GM18499 (cell line): ENCODE measurements around the gene TAC1.
"Not testable (repeated sequence)": the region's sequence is repeated elsewhere in the genome, so short reads cannot be mapped to it uniquely, and the experiment has no call there.

Experiments used
- ATAC-seq: cut with Tn5 transposase; IDR thresholded peaks from one replicate; pipeline ENCODE4 v1.9.1; 2021; ENCODE audit warnings: moderate number of reproducible peaks; ENCODE audit not compliant: insufficient read depth, unreplicated experiment

The TAC1 gene

GRCh38 chr7:97731736-97732564 lies at the start of gene TAC1:
Gene TAC1, plus strand, starts transcription at chr7:97732086. Its CDS starts 527 bp downstream, at chr7:97732613.
- no peak for ATAC-seq

DNA sequence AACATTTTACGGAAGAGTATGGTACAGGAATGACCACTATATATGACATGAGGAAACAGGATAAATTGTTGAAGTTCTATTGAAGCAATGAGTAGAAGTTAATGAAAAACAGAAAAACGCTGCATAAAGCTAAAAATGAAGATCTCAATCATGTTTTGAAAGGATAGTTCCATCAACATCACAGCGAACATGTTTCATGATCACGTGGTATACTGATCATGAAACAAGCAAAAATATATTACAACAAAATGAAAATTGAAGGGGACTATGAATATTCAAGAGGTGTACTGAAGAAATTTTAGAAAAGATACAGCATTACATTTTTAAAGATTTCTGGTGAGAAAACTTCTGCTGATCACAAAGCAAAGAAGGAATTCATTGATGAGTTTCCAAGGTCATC lies 45.9 kb upstream of the TAC1 start:
- no peak for ATAC-seq

DNA sequence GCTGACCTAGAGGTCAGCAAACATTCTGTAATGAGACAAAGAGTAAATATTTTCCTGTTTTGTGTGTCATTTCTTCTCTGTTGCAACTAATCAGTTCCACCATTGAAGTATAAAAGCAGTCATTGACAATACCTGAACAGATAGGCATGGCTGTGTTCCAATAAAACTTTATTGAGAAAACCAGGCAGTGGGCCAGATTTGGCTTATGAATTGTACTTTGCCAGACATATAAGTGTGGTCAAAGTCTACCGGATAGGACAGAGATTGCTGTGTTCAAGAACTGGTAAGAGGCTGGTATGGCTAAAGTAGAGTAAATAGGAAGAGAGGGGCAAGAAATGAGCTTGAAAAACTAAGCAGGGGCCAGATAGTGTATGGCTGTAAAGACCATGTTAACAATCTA lies 38.3 kb upstream of the TAC1 start:
- ATAC-seq = no peak

- no peak for ATAC-seq
Observed at GRCh38 chr7:97694355-97694754, 37.5 kb upstream of the TAC1 start.

DNA sequence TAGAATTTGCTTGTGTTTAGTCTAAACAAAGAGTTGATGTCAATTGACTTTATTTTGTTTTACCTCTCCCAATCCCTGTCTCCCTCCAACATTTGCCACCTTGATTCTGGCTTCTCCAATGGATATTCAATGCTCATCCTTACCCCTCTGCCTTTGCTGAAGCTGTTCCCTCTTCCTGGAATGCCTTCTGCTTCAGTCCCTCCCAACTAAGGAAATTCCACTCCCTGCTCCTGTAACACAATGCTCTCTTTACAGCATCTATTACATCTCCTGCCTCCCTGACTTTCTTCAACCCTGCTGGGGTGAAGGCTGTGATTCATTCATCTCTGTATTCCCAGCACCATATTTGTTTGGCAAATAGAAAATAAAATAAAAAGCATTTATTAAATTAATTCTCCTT lies 34.5 kb upstream of the TAC1 start:
- ATAC-seq = no peak

- ATAC-seq = no peak
Observed at GRCh38 chr7:97722386-97722785, 9.5 kb upstream of the TAC1 start.

DNA sequence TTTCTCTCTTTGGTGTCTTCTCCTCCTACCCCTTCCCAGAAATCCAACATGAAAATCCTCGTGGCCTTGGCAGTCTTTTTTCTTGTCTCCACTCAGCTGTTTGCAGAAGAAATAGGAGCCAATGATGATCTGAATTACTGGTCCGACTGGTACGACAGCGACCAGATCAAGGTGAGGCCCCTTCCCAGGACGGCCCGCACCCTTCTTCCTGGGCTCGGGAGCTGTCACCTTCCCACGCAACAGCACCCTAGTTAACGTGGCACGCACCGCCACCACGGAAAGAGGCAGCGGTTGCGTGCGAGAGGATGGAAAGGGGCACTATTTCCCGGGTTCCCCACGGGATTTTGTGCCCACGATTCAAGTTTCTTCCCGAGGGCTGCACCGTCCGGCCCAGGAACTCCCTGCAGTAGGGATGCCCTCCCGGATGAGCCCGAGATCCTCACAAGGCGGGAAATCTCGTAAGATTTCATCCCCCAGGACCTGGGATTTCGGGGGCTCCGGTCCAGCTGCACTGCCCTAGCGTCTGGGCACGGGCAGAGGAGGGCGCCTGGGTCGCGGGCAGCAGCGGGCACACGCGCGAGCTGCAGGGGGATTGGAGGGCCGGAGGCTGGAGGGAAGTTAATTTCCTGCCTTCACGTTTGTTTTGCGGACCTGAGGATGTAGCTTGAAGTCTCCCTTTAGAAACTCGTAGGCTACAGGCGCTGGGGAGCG lies 834 bp downstream of the TAC1 start:
- no peak for ATAC-seq

GRCh38 chr7:97733276-97734161 lies 1.6 kb downstream of the TAC1 start:
- ATAC-seq = no peak

DNA sequence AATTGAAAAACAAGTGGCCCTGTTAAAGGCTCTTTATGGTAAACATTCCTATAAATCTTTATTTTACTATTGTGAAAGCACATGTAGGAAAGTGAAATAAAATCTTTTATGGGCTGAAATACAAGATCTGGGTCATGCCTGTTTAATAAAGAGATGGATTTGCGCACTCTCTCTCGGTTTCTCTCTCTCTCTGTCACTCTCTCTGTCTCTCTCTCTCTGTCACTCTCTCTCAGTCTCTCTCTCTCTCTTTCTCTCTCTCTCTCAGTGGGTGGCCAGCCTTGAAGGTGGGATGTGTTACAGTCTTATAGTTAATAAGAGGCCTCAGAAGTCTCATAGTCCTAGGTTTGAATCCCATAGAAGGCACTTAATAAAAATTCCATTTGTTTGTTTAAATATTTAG lies 2.4 kb downstream of the TAC1 start:
- no peak for ATAC-seq

DNA sequence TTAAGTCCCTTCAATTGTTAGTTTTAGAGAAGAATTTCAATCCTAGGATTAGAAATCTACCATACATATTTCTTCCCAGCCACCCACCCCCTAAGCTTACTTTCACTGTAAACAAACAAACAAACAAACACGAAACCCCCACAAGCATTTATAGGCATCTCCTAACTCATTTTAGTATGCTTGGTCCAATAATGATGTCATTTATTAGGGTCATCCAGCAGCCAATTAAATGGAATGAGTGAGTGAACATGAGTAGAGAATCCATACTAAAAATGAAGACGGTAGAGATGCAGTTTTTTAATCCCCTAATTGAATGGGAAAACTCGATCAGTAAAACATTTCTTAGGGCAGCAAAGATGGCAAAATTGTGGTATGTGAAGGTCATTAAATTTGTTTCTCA lies 3.2 kb downstream of the TAC1 start:
- no peak for ATAC-seq

GRCh38 chr7:97748482-97748881 lies 16.6 kb downstream of the TAC1 start:
- ATAC-seq = no peak

DNA sequence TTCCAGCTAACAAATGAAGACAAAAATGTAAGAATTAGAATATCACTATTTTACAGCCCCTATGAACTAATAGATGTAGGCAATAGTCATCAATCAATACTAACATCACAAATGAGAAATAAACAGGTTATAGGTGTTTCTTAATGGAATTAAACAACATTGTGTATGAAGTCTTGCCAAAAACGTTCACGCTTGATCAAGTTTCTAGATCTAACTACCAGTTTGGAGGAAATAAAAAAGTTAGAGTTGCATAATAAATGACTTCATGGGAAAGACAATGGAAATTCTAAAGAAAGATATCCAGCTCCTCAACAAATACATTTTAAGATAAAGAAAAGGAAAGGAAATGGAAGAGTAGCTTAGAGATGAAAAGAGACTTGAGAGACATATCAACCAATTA lies 19.7 kb downstream of the TAC1 start:
- ATAC-seq = no peak

GRCh38 chr7:97752215-97752614 lies 20.3 kb downstream of the TAC1 start:
- ATAC-seq = no peak

DNA sequence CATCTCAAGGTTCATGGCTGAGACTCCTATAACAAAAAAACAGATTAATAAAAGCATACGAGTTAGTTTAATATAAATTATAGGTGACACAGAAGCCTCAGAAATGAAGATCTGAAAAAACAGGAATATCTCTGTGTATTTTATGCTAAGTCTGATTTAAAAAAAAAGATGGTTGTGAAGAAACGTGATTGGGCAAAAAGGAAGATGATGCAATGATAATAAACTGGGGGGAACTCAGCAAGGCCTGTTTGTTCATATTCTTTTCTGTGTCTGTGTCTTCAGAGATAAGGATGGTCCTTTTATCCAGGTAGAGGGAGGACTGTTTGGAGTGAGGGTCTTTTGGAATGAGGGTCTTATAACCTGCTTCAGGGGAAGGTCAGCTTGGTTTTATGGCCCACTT lies 25.9 kb downstream of the TAC1 start:
- ATAC-seq = no peak

- ATAC-seq = no peak
Observed at GRCh38 chr7:97770850-97771249, 39.0 kb downstream of the TAC1 start.

GRCh38 chr7:97771576-97771975 lies 39.7 kb downstream of the TAC1 start:
- no peak for ATAC-seq

GRCh38 chr7:97772045-97772901 lies 40.4 kb downstream of the TAC1 start:
- ATAC-seq = no peak

DNA sequence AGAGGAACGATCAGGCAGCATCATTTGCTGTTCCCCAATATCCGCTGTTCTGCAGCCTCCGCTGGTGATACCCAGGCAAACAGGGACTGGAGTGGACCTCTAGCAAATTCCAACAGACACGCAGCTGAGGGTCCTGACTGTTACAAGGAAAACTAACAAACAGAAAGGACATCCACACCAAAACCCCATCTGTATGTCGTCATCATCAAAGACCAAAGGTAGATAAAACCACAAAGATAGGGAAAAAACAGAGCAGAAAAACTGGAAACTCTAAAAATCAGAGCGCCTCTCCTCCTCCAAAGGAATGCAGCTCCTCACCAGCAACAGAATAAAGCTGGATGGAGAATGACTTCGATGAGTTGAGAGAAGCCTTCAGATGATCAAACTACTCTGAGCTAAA lies 54.5 kb downstream of the TAC1 start:
- not testable (repeated sequence) for ATAC-seq
